ENCODE measurements around the gene ARHGEF28. TPM values are rescaled to one million over a fixed set of nuclear protein-coding genes. Genes with fewer than 3 reads are reported as not detected.

The ARHGEF28 gene
- total and polyA plus RNA-seq, 2 donors (not counting 1 experiment from before 2014, with no cell fraction given) = 2.3 to 34.3 TPM

- H3K36me3 ChIP-seq (ENCODE audit: control insufficient read depth, insufficient read depth, low read length) = no peaks in the 10 kb centered on the region
- peaks cover 11% of the 10 kb centered on the region for H3K27me3 ChIP-seq (ENCODE audit: control insufficient read depth, insufficient read depth, low read length)
- H2AFZ ChIP-seq (ENCODE audit: low read length) = no peak overlapping the region
- no peak overlapping the region for H3K27ac ChIP-seq (ENCODE audit: insufficient read depth, low read length)
- no peaks in the 10 kb centered on the region for H3K9me3 ChIP-seq (ENCODE audit: control insufficient read depth, insufficient read depth, low read depth, low read length)
- H3K9ac ChIP-seq (ENCODE audit: insufficient read depth, low read length) = no peak overlapping the region
- no peaks in the 10 kb centered on the region for H3K4me1 ChIP-seq (ENCODE audit: control insufficient read depth, extremely low read depth, insufficient read depth, low read length)
- TF ChIP-seq CTCF (conservative IDR thresholded peaks at IDR 0.05 in 1 of 2, IDR thresholded peaks at IDR 0.05 in 1 of 2; ENCODE audit: low read depth in 1 of 2, low read length in 2 of 2) (no peak), EZH2 (IDR thresholded peaks at IDR 0.05; ENCODE audit: low read length, missing control alignments) (no peak)
- DNase-seq (ENCODE audit: low read depth in 2 of 2) = no peak
- no peaks in the 10 kb centered on the region for H4K20me1 ChIP-seq (ENCODE audit: control insufficient read depth, extremely low read depth, insufficient read depth, low read length)
- H3K79me2 ChIP-seq (ENCODE audit: control insufficient read depth, insufficient read depth, low read length) = no peaks in the 10 kb centered on the region
- no peak overlapping the region for H3K4me2 ChIP-seq (ENCODE audit: extremely low read depth, insufficient read depth, low read length)
- H3K4me3 ChIP-seq (replicated peaks in 1 of 4; ENCODE audit: control extremely low read depth in 1 of 4, insufficient read depth in 1 of 4, low read depth in 3 of 4, low read length in 4 of 4) = no peak overlapping the region
Observed at GRCh38 chr5:73981704-73982103, 355.7 kb downstream of the ARHGEF28 start.

DNA sequence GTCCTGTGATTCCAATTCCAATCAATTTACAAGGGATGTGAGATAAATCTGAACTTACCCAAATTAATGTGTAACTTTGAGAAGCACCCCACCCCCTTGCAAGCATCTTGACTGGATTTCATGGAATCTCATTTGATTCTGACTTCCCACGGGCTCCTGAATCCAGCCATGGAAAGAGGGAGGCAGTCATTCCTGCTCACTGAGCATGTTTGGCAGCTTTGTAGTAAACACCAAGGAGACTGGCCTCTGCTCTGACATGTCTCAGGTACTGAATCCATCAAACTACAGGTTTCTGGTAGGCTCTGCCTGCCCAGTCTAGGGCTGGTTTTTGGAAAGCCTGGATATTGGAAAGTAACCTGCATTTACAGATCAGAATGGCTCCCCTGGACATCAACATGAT is 357.6 kb downstream of the ARHGEF28 start:
- Histone ChIP-seq H3K36me3 (ENCODE audit: control insufficient read depth, insufficient read depth, low read length) (no peaks in the 10 kb centered on the region), H3K27me3 (ENCODE audit: control insufficient read depth, insufficient read depth, low read length) (peaks cover 11% of the 10 kb centered on the region), H3K4me1 (ENCODE audit: control insufficient read depth, extremely low read depth, insufficient read depth, low read length) (no peaks in the 10 kb centered on the region), H4K20me1 (ENCODE audit: control insufficient read depth, extremely low read depth, insufficient read depth, low read length) (no peaks in the 10 kb centered on the region), H3K4me3 (replicated peaks in 1 of 4; ENCODE audit: control extremely low read depth in 1 of 4, insufficient read depth in 1 of 4, low read depth in 3 of 4, low read length in 4 of 4) (no peak overlapping the region), H3K4me2 (ENCODE audit: extremely low read depth, insufficient read depth, low read length) (no peak overlapping the region), H3K27ac (ENCODE audit: insufficient read depth, low read length) (no peak overlapping the region), H2AFZ (ENCODE audit: low read length) (no peak overlapping the region), H3K79me2 (ENCODE audit: control insufficient read depth, insufficient read depth, low read length) (no peaks in the 10 kb centered on the region), H3K9me3 (ENCODE audit: control insufficient read depth, insufficient read depth, low read depth, low read length) (no peaks in the 10 kb centered on the region), H3K9ac (ENCODE audit: insufficient read depth, low read length) (no peak overlapping the region)
- no peak for DNase-seq (ENCODE audit: low read depth in 2 of 2)
- no peak for TF ChIP-seq CTCF (conservative IDR thresholded peaks at IDR 0.05 in 1 of 2, IDR thresholded peaks at IDR 0.05 in 1 of 2; ENCODE audit: low read depth in 1 of 2, low read length in 2 of 2)
- no peak for TF ChIP-seq EZH2 (IDR thresholded peaks at IDR 0.05; ENCODE audit: low read length, missing control alignments)

- Histone ChIP-seq H3K36me3 (ENCODE audit: control insufficient read depth, insufficient read depth, low read length) (no peaks in the 10 kb centered on the region), H3K79me2 (ENCODE audit: control insufficient read depth, insufficient read depth, low read length) (no peaks in the 10 kb centered on the region), H3K4me1 (ENCODE audit: control insufficient read depth, extremely low read depth, insufficient read depth, low read length) (no peaks in the 10 kb centered on the region), H3K4me2 (ENCODE audit: extremely low read depth, insufficient read depth, low read length) (no peak overlapping the region), H2AFZ (ENCODE audit: low read length) (no peak overlapping the region), H3K9ac (ENCODE audit: insufficient read depth, low read length) (no peak overlapping the region), H3K4me3 (replicated peaks in 1 of 4; ENCODE audit: control extremely low read depth in 1 of 4, insufficient read depth in 1 of 4, low read depth in 3 of 4, low read length in 4 of 4) (no peak overlapping the region), H3K27ac (ENCODE audit: insufficient read depth, low read length) (no peak overlapping the region), H3K27me3 (ENCODE audit: control insufficient read depth, insufficient read depth, low read length) (peaks cover 11% of the 10 kb centered on the region), H4K20me1 (ENCODE audit: control insufficient read depth, extremely low read depth, insufficient read depth, low read length) (no peaks in the 10 kb centered on the region), H3K9me3 (ENCODE audit: control insufficient read depth, insufficient read depth, low read depth, low read length) (no peaks in the 10 kb centered on the region)
- DNase-seq (ENCODE audit: low read depth in 2 of 2) = peak; percentile 10 to 45
- no peak for TF ChIP-seq EZH2 (IDR thresholded peaks at IDR 0.05; ENCODE audit: low read length, missing control alignments)
- peak; percentile 8 to 31 for TF ChIP-seq CTCF (conservative IDR thresholded peaks at IDR 0.05 in 1 of 2, IDR thresholded peaks at IDR 0.05 in 1 of 2; ENCODE audit: low read depth in 1 of 2, low read length in 2 of 2)
Observed at GRCh38 chr5:73985145-73985544, 359.1 kb downstream of the ARHGEF28 start.

Measured in fibroblast of lung (primary cell).